Sigmoid colon (tissue), 4 donors: Measurements from ENCODE around the gene PPP1R3G.

Experiments used
- POLR2A ChIP-seq, 2 donors: fragments of 450-650 bp; IDR thresholded peaks; one replicate each; pipeline ENCODE4 v1.6.1; 2016; ENCODE audit warnings: antibody characterized with exemption in 2 of 2, mild to moderate bottlenecking in 2 of 2, moderate library complexity in 2 of 2
- POLR2AphosphoS5 ChIP-seq, 4 donors: sonication (generic); formaldehyde crosslinking; IDR thresholded peaks; one replicate each; pipeline ENCODE4 v1.6.1; 2017; ENCODE audit warnings: antibody characterized with exemption in 4 of 4

DNA sequence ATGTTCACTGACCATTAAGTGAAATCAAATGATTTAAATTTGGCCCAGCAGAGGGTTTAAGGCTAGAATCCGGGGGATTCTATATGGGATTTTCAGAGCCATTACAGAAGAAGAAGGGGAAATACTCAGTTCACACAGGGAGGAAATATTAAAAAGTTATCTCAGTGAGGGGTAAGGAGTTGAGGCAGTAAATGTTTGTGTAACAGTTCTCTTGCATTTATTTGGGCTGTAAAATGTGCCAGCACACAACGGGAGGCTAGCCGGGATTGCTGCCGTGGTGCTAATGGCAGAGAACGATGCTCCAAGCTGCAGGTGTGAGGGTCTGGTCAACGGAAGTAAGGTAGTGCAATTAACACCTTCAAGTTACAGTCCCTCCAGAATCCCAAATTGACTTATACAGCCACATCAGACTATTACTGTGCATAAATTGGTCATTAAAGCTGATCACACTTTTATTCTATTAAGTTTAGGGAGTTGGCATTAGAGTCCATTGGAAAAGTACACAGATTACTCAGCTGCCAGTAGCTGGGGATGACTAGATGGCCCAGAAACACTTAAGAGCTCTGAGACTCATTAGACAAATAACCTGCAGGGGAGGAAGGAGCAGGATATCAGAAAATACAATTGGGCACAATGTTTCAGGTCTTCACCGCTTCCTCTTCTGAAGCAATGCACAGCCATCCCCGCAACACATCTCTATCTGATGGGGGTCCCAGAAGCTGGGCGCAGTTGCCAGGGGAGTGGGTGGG is 31.3 kb downstream of the PPP1R3G start:
- TF ChIP-seq POLR2A (IDR thresholded peaks at IDR 0.05) = no peak
- TF ChIP-seq POLR2AphosphoS5 (IDR thresholded peaks at IDR 0.05) = no peak
